NCI-H2227 treated with DMSO at 0.1 percent for 48 hours (cell line): Measurements from ENCODE around the gene GDF2.

Experiments used
- DNase-seq: peaks from one replicate; lab custom pipeline; 2025; lab: John Stamatoyannopoulos, UW

The GDF2 gene

GRCh38 chr10:47369251-47369894 is 47.1 kb downstream of the GDF2 start:
- no peak for DNase-seq

- DNase-seq: no peak
Observed at GRCh38 chr10:47370015-47370767, 47.9 kb downstream of the GDF2 start.

- no peak for DNase-seq
Observed at GRCh38 chr10:47370878-47371277, 48.6 kb downstream of the GDF2 start.

GRCh38 chr10:47371629-47372485 is 49.6 kb downstream of the GDF2 start:
- no peak for DNase-seq

- DNase-seq: no peak
Observed at GRCh38 chr10:47372726-47373125, 50.5 kb downstream of the GDF2 start.

- no peak for DNase-seq
Observed at GRCh38 chr10:47374611-47375536, 52.6 kb downstream of the GDF2 start.

GRCh38 chr10:47376522-47377220 is 54.4 kb downstream of the GDF2 start:
- DNase-seq: no peak
